ENCODE measurements around the gene RLN1.
"Not testable (repeated sequence)": the region's sequence is repeated elsewhere in the genome, so short reads cannot be mapped to it uniquely, and the experiment has no call there.

Gene RLN1

DNA sequence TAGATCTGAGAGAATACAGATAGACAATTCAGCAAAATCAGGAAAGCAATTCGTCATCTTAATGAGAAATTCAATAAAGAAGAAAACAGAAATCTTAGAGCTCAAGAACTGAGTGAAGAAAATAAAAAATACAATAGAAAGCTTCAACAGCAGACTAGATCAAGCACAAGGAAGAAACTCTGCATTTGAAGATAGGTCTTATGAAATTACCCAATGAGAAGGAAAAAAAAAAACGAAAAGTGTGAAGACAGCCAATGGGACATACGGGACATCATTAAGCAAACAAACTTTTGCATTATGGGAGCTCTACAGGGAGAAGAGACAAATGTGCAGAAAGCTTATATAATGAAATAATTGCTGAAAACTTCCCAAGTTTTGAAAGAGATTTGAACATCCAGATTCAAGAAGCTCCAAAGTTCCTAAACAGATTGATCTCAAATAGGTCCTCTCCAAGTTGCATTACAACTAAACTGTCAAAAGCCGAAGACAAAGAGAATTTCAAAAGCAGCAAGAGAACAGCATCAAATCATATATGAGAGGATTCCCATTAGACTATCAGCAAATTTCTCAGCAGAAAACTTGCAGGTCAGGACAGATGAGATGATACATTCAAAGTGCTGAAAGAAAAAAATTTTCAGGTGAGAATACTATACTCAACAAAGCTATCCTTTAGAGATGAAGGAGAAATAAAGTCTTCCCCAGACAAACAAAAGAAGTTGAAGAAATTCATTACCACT, 24.3 kb downstream of the RLN1 start:
- no peak overlapping the region for H3K4me3 ChIP-seq (ENCODE audit: low read length)
- H3K27me3 ChIP-seq (ENCODE audit: control insufficient read depth, insufficient read depth, low read length): no peaks in the 10 kb centered on the region
- no peaks in the 10 kb centered on the region for H3K36me3 ChIP-seq (ENCODE audit: control insufficient read depth, insufficient read depth, low read length)
- H3K9ac ChIP-seq (ENCODE audit: low read length): no peak overlapping the region
- H3K4me1 ChIP-seq (ENCODE audit: control insufficient read depth, insufficient read depth, low read length): no peaks in the 10 kb centered on the region
- H3K27ac ChIP-seq (ENCODE audit: low read depth, low read length): no peak overlapping the region

DNA sequence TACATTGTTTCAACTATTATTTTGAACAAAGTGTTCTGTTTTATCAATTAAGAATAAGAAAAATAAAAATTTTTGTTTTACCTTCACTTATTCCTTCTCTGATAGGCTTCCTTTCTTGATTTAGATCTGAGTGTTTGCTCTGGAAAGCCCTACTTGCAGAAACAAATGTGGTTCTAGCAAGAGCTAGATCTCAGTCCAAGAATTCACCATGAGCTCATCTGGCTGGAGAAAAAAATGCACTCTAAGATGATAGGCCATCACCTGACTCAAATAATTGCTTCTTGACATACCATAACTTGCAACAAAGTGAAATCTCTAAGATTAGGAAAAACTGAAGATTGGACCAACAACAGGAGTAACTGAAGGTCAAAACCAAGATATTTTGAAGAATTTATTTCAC, 28.8 kb downstream of the RLN1 start:
- H3K36me3 ChIP-seq (ENCODE audit: control insufficient read depth, insufficient read depth, low read length): no peaks in the 10 kb centered on the region
- no peaks in the 10 kb centered on the region for H3K27me3 ChIP-seq (ENCODE audit: control insufficient read depth, insufficient read depth, low read length)
- H3K27ac ChIP-seq (ENCODE audit: low read depth, low read length): no peak overlapping the region
- H3K4me1 ChIP-seq (ENCODE audit: control insufficient read depth, insufficient read depth, low read length): no peaks in the 10 kb centered on the region
- no peak overlapping the region for H3K4me3 ChIP-seq (ENCODE audit: low read length)
- H3K9ac ChIP-seq (ENCODE audit: low read length): no peak overlapping the region

DNA sequence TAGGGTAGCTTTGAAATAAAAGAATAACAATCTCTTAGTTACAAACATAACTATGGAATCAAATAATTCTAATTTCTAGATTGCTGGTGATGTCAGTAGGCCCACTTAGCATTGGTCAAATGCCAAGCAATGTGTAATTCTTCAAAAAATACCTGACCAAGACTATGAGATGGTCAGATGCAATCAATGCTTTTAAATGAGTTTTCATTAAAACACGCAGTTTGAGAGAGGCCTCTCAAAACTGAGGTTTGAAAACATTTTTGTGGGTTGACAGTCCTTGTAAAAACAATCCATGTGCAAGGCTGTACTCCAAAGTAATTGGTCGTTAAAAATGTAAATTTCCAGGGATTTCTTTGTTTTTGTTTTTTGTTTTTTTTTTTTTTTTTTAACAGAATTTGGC, 33.9 kb downstream of the RLN1 start:
- H3K4me3 ChIP-seq (ENCODE audit: low read length): no peak overlapping the region
- H3K27ac ChIP-seq (ENCODE audit: low read depth, low read length): no peak overlapping the region
- no peak overlapping the region for H3K9ac ChIP-seq (ENCODE audit: low read length)
- H3K4me1 ChIP-seq (ENCODE audit: control insufficient read depth, insufficient read depth, low read length): no peaks in the 10 kb centered on the region
- no peaks in the 10 kb centered on the region for H3K27me3 ChIP-seq (ENCODE audit: control insufficient read depth, insufficient read depth, low read length)
- H3K36me3 ChIP-seq (ENCODE audit: control insufficient read depth, insufficient read depth, low read length): no peaks in the 10 kb centered on the region

DNA sequence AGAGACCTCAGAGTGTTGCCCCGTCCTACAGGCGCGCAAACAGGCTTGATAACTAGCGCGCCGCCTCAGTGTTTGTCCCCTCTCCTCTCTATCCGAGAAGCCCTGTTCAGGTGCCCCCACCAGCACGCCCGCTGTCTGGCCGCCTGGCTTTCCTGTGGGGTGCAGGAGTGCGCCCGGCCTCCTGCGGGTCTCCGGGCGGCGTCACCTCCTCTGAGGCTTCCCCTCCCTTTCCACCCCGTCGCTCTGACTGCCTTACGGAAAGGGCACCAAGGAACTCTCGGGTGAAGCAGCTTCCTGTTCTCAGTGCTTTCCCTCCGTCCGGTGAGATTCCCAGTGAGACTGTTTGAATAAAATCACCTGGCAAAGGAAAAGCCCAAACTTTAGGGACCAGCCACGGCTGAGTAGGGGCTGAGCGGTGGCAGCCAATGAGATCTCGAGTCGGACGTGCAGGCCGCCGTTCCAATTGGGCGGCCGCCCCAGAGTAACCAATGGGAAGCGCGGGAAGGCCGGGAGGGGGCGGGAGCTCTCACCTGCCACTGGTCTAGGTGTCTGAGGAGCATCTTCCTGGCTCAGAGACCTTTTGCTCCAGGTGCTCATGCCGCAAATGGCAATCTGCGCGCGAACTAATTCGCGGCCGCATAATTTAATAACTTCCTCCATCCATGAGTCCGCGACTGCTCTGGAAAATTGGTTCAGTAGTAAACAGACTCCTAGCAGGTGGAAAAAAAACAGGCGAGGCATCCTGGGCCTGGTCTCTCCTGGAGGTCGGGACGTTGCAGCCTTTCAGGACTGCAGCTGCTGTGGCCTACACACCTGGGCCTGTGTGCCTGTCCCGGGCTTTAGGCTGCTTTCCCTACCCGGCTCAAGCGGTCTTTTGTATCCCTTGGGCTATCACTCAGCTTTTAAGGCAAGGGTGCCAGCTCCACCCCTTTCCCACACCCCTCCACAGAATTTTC, 35.6 kb downstream of the RLN1 start, which contains the start of gene RLN2:
Gene RLN2, minus strand, starts transcription at position 877 of the 956 bp plus-strand sequence. Its CDS starts 136 bp downstream, at position 741.
- H3K9ac ChIP-seq (ENCODE audit: low read length); H3K4me1 ChIP-seq (ENCODE audit: control insufficient read depth, insufficient read depth, low read length); H3K27ac ChIP-seq (ENCODE audit: low read depth, low read length); H3K36me3 ChIP-seq (ENCODE audit: control insufficient read depth, insufficient read depth, low read length); H3K4me3 ChIP-seq (ENCODE audit: low read length); H3K27me3 ChIP-seq (ENCODE audit: control insufficient read depth, insufficient read depth, low read length): not testable (repeated sequence)

DNA sequence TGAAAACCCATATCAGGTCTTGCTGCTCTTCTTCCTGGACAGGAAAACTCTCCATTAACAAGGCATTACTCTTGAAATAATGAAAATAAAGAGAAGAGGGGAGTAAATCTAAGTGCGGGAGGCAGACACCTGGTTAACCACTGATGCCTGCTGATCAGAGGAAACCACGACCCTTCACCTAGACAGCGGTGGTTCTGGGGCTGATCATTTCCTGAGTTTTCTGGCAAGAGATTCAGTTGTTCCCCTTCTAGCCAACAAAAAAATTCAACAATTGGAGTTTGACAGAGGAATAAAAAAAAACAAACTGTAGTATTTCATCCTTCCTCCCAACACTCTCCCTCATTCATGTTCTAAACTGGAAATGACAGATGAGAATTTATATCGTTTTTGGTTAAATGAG, 38.1 kb downstream of the RLN1 start:
- H3K27ac ChIP-seq (ENCODE audit: low read depth, low read length): no peak overlapping the region
- no peak overlapping the region for H3K4me3 ChIP-seq (ENCODE audit: low read length)
- H3K9ac ChIP-seq (ENCODE audit: low read length): no peak overlapping the region
- no peaks in the 10 kb centered on the region for H3K27me3 ChIP-seq (ENCODE audit: control insufficient read depth, insufficient read depth, low read length)
- H3K36me3 ChIP-seq (ENCODE audit: control insufficient read depth, insufficient read depth, low read length): no peaks in the 10 kb centered on the region
- no peaks in the 10 kb centered on the region for H3K4me1 ChIP-seq (ENCODE audit: control insufficient read depth, insufficient read depth, low read length)

DNA sequence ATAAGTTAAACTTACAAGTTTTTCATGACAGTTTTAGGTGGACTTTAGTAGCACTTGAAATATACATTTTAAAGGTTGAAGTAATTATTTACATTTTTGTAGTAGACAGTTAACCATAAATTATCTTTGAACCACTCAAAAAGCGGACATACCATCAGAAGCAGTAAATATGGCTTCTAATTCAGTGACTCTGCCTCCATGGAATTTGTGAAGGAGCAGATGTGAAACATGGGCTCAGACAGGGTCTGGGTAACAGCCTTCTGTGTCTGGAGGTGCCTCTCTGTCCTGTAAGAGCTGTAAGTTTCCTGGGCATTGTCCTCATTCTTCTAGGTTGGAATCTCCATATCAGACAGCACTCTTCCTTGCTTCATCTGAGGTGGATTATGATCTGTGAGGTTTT, 47.5 kb downstream of the RLN1 start:
- Histone ChIP-seq H3K4me1 (ENCODE audit: control insufficient read depth, insufficient read depth, low read length) (no peaks in the 10 kb centered on the region), H3K9ac (ENCODE audit: low read length) (no peak overlapping the region), H3K36me3 (ENCODE audit: control insufficient read depth, insufficient read depth, low read length) (no peaks in the 10 kb centered on the region), H3K27ac (ENCODE audit: low read depth, low read length) (no peak overlapping the region), H3K4me3 (ENCODE audit: low read length) (no peak overlapping the region), H3K27me3 (ENCODE audit: control insufficient read depth, insufficient read depth, low read length) (no peaks in the 10 kb centered on the region)

DNA sequence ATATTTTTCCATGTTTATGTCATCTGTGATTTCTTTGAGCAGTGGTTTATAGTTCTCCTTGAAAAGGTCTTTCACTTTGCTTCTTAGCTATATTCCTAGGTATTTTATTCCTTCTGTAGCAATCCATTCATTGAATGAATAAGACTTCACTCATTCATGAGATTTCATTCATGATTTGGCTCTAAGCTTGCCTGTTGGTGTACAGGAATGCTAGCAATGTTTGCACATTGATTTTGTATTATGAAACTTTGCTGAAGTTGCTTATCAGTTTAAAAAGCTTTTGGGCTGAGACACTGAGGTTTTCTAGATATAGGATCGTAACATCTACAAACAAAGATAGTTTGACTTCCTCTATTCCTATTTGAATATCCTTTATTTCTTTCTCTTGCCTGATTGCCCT, 51.1 kb downstream of the RLN1 start:
- Histone ChIP-seq H3K4me3 (ENCODE audit: low read length) (no peak overlapping the region), H3K4me1 (ENCODE audit: control insufficient read depth, insufficient read depth, low read length) (no peaks in the 10 kb centered on the region), H3K9ac (ENCODE audit: low read length) (no peak overlapping the region), H3K36me3 (ENCODE audit: control insufficient read depth, insufficient read depth, low read length) (no peaks in the 10 kb centered on the region), H3K27me3 (ENCODE audit: control insufficient read depth, insufficient read depth, low read length) (no peaks in the 10 kb centered on the region), H3K27ac (ENCODE audit: low read depth, low read length) (no peak overlapping the region)

DNA sequence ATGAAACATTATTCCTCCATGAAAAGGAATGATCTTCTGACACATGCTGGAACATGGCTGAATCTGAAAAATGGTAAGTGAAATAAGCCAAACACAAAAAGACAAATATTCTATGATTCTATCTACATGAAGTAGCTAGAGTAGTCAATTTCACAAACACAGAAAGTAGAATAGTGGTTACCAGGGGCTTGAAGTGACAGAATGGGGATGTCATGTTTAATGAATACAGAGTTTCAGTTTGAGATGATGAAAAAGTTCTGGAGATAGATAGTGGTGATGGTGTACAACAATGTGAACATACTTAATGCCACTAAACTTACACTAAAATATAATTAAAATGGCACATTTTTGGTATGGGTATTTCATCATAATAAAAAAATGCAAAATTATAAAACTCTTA, 53.4 kb downstream of the RLN1 start:
- H3K4me3 ChIP-seq (ENCODE audit: low read length): no peak overlapping the region
- H3K27me3 ChIP-seq (ENCODE audit: control insufficient read depth, insufficient read depth, low read length): no peaks in the 10 kb centered on the region
- no peak overlapping the region for H3K9ac ChIP-seq (ENCODE audit: low read length)
- no peaks in the 10 kb centered on the region for H3K4me1 ChIP-seq (ENCODE audit: control insufficient read depth, insufficient read depth, low read length)
- H3K36me3 ChIP-seq (ENCODE audit: control insufficient read depth, insufficient read depth, low read length): no peaks in the 10 kb centered on the region
- no peak overlapping the region for H3K27ac ChIP-seq (ENCODE audit: low read depth, low read length)

Data from rectal smooth muscle tissue (tissue), 1 donor.